GM12892 (cell line): ENCODE data around the gene CCDC85C.

Experiments used
- DNase-seq: peaks from one replicate; pipeline ENCODE4 v3.0.0; 2011; ENCODE audit not compliant: insufficient read length
- FAIRE-seq: peaks from 2 replicates; lab custom pipeline; 2011; peaks lifted over from hg19 to GRCh38; lab: Jason Lieb, UNC
- POLR2A ChIP-seq: IDR thresholded peaks from 2 replicates; pipeline ENCODE4 v1.6.1; 2011; ENCODE audit warnings: low read depth, low read length, control low read depth
- POLR2AphosphoS5 ChIP-seq: IDR thresholded peaks from 2 replicates; pipeline ENCODE4 v1.6.1; 2011; ENCODE audit warnings: low read depth, low read length, control low read depth
- TAF1 ChIP-seq: IDR thresholded peaks from 2 replicates; pipeline ENCODE4 v1.6.1; 2011; ENCODE audit warnings: low read depth, mild to moderate bottlenecking, control low read depth, low read length, borderline replicate concordance

The CCDC85C gene

DNA sequence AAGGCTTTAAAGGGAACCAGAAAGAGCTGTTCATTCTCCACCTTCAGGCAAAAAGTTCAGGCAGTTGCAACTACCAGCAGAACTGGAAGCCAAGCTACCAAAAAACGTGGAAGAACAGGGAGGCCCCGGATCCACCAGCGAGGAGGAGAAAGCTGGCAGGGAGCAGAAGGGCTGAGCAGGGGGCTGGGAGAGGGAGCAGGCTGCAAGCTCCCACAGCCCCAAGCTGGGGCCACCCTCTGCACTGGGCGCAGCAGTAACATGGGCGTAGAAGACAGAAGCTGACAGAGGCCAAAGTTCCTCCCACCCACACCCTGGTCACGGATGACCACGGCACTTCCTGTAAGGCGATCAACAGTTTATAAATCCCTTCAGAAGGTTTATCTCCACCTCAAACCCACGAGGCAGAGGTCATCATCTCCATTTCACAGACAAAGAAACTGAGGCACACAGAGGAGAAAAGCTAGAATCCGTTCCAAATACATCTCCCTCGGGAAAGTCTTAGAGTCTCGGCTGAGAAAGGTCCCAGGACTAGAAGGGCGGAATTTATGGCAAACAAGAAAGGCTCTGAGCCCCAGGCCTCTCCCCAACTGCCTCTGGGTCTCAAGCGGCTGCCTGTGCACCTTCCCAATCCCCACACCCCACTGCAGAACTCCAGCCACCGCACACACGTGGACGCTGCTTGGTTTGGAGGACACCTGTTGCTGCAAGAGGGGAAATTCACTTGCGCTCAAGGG lies 1.8 kb downstream of the CCDC85C start:
- FAIRE-seq, result no peak
- no peak for TF ChIP-seq POLR2AphosphoS5
- no peak for TF ChIP-seq POLR2A
- TF ChIP-seq TAF1, result no peak

DNA sequence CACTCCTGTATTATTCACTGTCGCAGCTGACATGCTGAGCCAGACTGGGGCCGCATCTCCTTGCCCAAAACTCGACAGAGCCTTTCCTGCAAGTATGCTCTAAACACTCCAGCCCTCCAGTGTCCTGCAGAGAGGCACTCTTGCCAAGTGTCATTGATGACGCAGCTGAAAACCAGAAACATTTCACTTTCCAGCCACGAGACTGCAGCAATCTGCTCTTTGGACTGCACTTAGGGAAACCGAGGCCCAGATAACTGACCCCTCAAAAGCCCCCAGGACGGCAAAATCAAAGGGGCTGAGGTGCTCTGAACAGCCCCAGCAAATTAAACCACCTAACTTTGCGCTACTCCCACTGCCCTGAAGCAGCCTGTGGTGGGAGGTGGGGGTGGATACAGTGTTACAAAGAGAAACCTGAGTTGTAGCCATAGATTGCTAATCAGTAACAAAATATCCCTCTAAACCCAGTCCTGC lies 2.6 kb downstream of the CCDC85C start:
- FAIRE-seq, result no peak
- DNase-seq, result no peak
- TF ChIP-seq POLR2A (no peak), POLR2AphosphoS5 (no peak), TAF1 (no peak)

More for the DNA sequence above, 1.8 kb downstream of the CCDC85C start:
- no peak for DNase-seq

DNA sequence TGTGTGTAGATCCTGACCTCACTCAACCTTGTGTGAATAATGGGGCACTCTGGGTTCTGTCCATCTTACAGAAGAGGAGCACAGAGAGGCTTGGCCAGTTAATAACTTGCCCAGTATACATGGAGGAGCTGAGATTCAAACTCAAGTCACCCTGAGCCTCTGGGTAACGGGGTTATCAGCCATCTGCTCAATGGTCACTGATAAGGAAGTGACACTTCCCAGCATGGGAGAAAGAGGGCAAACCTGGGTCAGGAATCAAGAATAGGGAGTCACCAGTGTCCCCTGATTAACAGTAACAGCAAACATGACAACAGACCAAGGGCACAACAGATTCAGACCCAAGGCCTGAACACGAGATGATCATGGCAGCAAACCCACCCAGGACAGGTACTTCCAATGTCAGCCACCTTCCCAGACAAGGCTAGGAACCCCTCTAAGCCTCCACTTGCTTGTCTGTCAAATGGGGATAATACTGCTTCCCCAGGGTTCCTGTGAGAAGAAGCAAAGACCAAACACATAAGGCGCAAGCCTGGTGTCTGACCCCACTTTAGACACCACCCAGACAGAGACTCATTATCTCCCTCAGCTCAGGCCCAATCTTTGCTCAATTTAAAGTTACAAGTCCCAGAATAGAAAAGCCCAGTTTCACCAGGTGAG lies 3.6 kb downstream of the CCDC85C start:
- FAIRE-seq (no peak), DNase-seq (no peak)
- TF ChIP-seq POLR2AphosphoS5 (no peak), TAF1 (no peak), POLR2A (no peak)

DNA sequence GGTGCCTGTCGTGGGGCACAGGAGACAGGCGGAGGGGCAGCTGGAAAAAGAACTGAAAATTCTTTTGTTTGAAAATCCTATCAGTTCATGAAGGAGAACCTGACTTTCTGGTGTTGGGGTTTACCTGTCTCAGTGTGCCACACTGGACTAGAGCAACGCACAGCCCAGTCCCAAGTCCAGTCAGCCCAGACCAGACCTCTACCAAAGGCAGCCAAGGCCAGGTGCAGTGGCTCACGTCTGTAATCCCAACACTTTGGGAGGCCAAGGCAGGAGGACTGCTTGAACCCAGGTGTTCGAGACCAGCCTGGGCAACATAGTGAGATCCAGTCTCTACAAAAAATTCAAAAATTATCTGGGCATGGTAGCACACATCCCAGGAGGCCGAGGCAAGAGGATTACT lies 4.6 kb downstream of the CCDC85C start:
- no peak for TF ChIP-seq TAF1
- TF ChIP-seq POLR2A, result no peak
- TF ChIP-seq POLR2AphosphoS5, result no peak
- no peak for DNase-seq
- no peak for FAIRE-seq

DNA sequence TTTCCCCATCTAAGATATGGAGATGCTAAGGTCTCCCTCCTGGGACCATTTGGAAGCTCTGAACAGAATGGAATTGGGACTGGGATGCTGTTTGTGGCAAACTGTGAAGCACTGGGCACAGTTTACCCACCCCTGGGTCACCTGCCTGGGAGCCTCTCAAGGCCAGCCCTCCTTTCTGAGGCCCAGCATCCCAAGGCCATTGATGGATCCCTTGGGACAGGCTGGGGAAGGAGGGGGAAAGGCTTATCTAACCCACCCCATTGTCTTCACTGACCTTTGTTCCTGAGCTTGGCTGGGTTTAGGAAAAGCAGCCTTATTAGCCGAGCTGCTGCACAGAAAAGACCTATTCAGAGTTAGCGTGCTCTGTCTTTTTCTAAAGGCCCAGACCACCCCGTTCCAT lies 5.2 kb downstream of the CCDC85C start:
- DNase-seq (no peak), FAIRE-seq (no peak)
- TF ChIP-seq POLR2A (no peak), TAF1 (no peak), POLR2AphosphoS5 (no peak)

DNA sequence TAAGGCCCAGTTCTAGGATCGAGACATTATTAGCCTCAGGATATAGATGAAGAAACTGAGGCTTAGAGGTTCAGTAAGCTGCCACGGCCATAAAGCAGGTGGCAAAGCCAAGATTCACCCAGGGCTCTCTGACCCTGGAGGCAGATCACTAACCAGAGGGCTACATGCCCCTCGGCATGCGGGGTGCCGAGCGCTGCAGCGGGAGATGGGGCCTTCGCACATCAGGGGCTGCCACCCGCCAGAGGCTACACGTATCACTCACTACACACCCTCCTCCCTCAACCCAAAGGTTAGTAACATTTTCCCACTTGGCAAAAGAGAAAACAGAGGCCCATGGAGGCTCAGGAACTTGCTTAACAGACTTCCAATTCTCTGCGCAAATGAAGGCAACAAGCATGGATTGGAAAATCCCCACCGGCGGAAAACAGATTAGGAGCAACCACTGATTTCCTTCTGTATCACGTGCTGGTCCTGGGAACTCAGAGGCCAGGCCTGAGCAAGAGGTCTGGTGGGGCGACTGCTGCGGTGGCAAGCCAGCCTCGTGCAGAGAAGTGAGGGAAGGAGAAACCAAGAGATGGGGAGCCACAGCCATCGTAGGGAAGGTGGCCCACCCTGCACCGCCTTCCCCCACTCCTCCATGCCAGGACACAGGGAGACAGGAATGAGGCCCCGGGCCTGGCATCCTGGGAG lies 6.0 kb downstream of the CCDC85C start:
- no peak for TF ChIP-seq POLR2AphosphoS5
- no peak for TF ChIP-seq TAF1
- TF ChIP-seq POLR2A, result no peak
- FAIRE-seq (no peak), DNase-seq (no peak)

DNA sequence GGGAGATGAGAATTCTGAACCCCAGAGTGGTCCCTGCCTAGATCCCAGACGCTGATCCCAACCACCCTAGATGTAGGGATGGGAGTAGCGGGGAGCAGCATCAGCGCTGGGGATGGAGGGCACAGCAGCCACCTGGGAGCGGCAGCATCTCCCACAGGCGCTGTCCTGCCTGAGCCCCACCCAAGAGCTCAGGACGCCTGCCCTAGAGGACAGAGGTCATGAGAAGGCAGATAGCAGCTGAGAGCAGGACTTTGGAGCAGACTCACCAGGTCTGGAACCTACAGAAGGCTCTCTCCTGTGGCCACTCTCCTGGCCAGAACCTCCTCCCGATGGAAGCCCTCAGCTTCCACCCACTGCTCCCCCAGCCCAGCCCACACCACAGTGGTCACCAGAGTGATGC lies 7.2 kb downstream of the CCDC85C start:
- TF ChIP-seq POLR2AphosphoS5 (no peak), TAF1 (no peak), POLR2A (no peak)

DNA sequence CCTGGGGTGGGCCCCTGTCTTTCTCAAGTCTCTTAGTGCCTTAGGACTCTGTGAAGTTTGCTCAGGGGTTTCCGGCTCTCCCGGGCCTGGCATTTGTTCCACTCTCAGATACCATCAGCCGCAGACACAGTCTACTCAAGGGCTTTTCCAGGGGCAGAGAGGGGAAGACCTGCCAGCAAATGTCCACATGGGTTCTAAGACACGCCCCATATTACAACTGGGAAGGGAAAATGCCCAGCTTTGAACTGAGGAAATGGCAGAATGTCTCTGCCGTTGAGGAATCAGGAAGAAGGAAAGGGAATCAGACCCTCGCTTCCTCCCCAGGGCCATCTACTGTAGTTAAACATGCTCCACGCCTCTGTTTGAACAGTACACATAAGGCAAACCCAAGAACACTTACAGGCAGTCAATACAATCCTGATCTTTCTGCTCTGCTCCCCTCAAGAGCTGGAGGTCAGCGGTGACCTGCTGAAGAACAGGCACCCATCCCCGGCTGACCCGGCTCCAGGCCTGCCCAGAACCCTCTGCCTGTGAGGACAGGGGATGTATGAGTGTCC lies 7.9 kb downstream of the CCDC85C start:
- FAIRE-seq (no peak), DNase-seq (no peak)

More for the DNA sequence above, 7.2 kb downstream of the CCDC85C start:
- no peak for DNase-seq
- FAIRE-seq, result no peak

DNA sequence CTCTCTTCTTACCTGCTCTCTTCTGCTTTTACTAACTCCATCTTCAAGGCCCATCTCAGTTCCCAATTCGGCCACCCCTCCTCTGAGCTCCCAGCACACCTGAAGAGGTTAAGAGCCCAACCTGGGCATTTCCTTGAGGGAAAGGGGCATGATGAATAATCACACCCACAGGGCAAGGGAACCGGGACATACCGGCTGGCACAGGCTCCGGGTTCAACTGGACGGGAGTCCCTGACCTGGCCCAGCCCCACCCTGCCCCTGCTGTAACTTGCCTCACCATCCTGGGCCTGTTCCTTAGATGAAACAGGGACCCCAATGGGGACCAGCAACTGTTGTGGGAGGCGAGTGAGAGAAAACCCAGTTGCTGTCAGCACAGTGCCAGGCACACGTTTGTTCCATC lies 8.5 kb downstream of the CCDC85C start:
- no peak for DNase-seq
- no peak for FAIRE-seq
- TF ChIP-seq POLR2A, result no peak
- TF ChIP-seq POLR2AphosphoS5, result no peak
- TF ChIP-seq TAF1, result no peak

More for the DNA sequence above, 7.9 kb downstream of the CCDC85C start:
- TF ChIP-seq TAF1 (no peak), POLR2AphosphoS5 (no peak), POLR2A (no peak)

DNA sequence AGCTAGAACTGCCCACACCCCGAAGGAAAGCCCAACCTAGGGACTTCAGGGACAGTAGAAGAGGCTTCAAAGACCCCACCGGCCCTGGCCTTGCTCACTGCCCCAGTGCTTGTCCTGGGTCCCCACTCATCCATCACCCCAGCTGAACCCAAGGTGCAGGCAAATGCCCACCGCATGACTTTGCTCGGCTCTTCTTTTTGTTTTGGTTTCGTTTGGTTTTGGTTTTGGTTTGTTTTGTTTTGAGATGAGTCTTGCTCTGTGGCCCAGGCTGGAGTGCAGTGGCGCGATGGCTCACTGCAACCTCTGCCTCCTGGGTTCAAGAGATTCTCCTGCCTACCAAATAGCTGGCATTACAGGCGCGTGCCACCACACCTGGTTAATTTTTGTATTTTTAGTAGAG lies 9.0 kb downstream of the CCDC85C start:
- FAIRE-seq (no peak), DNase-seq (peak; percentile 65)

DNA sequence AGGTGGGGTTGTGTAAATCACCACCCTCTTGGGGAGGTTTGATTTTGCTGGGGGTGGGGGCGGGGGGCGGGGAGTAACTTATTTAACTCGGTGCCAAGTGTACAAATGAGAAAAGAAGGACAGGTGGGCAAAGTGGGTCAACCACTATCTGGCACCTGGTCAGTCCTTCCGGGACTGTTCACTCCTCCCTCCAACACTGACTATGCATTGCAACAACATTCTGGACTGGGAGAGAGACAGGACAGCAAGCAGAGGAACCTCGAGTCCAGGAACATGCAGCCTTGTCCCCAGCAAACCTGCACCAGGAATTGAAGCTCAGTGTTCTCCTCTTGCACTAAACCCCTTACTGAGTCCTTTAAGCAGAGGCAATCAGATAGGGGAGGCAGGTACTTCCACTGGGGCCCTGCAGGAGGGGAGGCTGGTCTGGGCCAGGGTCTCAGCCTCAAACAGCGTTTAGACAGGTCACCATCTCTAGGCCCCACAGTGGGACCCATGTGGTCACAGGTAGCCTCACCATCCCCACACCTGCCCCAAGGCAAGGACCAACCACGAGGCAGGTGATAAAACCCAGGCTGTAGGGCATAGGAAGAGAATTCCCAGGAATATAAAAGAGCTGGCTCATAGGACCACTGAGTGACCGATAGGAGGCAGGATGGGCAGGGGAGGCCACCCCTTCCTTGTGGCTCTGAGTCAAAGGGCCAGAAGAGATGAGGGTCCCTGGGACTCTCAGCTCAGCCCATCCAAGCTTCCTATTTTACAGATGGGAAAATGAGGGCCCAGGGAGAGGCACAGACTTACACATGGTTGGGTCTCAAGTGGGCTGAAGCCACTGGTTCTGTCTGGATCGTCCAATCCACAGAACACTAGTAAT lies 9.8 kb downstream of the CCDC85C start:
- FAIRE-seq (no peak), DNase-seq (no peak)
- TF ChIP-seq TAF1 (no peak), POLR2AphosphoS5 (no peak)

More for the DNA sequence above, 9.0 kb downstream of the CCDC85C start:
- TF ChIP-seq POLR2A, result no peak
- TF ChIP-seq POLR2AphosphoS5, result no peak
- no peak for TF ChIP-seq TAF1
